Measurements from ENCODE around the gene MTMR11. TPM values are rescaled to one million over a fixed set of nuclear protein-coding genes. Genes with fewer than 3 reads are reported as not detected.
"Not testable (repeated sequence)": the region's sequence is repeated elsewhere in the genome, so short reads cannot be mapped to it uniquely, and the experiment has no call there.

MTMR11 gene
- total RNA-seq, 1 experiment from 2014 or later, result 3.9 TPM

DNA sequence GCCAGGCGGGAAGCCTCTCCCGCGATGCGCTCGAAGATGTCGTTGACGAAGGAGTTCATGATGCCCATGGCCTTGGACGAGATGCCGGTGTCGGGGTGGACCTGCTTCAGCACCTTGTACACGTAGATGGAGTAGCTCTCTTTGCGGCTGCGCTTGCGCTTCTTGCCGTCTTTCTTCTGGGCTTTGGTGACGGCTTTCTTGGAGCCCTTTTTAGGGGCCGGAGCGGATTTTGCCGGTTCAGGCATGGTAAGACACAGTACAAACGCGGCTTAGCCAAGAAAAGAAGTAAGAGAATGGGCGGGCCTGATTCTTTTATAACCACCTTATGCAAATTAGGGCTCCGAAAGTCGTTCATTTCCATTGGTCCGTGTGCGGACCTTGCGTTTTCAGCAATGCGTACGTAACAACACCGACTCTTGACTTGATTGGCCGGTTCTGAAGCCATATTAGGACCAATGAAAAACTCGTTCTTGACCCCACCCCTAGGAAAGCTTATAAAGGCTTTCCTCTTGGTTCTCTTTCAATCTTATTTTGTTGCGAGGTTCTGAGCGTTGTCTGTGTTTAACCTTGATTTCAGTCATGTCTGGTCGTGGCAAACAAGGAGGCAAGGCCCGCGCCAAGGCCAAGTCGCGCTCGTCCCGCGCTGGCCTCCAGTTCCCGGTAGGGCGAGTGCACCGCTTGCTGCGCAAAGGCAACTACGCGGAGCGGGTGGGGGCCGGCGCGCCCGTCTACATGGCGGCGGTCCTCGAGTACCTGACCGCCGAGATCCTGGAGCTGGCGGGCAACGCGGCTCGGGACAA is 50.1 kb downstream of the MTMR11 start:
- Histone ChIP-seq H4K5ac (ENCODE audit: insufficient read length, low read depth, low read length) (no peak overlapping the region), H3K4ac (ENCODE audit: low read depth, low read length) (no peak overlapping the region), H3K4me2 (ENCODE audit: insufficient read depth, insufficient read length, low read length) (peak overlapping the region; percentile 100), H3K9me3 (ENCODE audit: control insufficient read depth, low read depth, low read length) (no peaks in the 10 kb centered on the region), H4K8ac (replicated peaks; ENCODE audit: insufficient read length, low read depth, low read length) (no peak overlapping the region), H3K18ac (ENCODE audit: insufficient read length, low read depth, low read length) (peak overlapping the region; percentile 92), H3T11ph (ENCODE audit: low read length) (no peak overlapping the region), H2BK120ac (ENCODE audit: low read depth, low read length, poor library complexity, severe bottlenecking) (no peak overlapping the region), H3K56ac (ENCODE audit: insufficient read length, low read depth, low read length) (peak overlapping the region; percentile 80), H3K27me3 (ENCODE audit: insufficient read depth, low read length) (no peaks in the 10 kb centered on the region), H2AFZ (ENCODE audit: low read length) (no peak overlapping the region), H2BK12ac (ENCODE audit: insufficient read length, low read depth, low read length) (no peak overlapping the region), H3K14ac (ENCODE audit: insufficient read depth, low read length) (peak overlapping the region; percentile 98; the same call in 1 of the 2 replicates), H2BK15ac (ENCODE audit: low read depth, low read length) (no peak overlapping the region), H4K91ac (ENCODE audit: insufficient read length, low read depth, low read length) (no peak overlapping the region), H4K20me1 (ENCODE audit: control insufficient read depth, insufficient read depth, insufficient read length) (no peaks in the 10 kb centered on the region), H3K23me2 (ENCODE audit: insufficient read length, low read depth, low read length, poor library complexity, severe bottlenecking) (peaks cover 24% of the 10 kb centered on the region), H2BK20ac (ENCODE audit: low read depth, low read length, poor library complexity, severe bottlenecking) (no peak overlapping the region), H3K79me1 (ENCODE audit: insufficient read depth, low read depth, low read length, poor library complexity, severe bottlenecking) (no peaks in the 10 kb centered on the region), H2AK5ac (ENCODE audit: insufficient read length, low read length) (no peak overlapping the region), H3K4me1 (ENCODE audit: insufficient read depth, low read length) (peaks cover 3% of the 10 kb centered on the region; the same call in 1 of the 2 replicates), H3K79me2 (ENCODE audit: insufficient read depth, low read length) (no peaks in the 10 kb centered on the region), H3K9ac (ENCODE audit: extremely low read depth, insufficient read length, low read length) (peak overlapping the region; percentile 99), H3K23ac (ENCODE audit: insufficient read length, low read depth, low read length) (no peak overlapping the region), H3K27ac (ENCODE audit: insufficient read length, low read depth, low read length) (peak overlapping the region; percentile 98), H2BK5ac (ENCODE audit: insufficient read length, low read length) (no peak overlapping the region)
- Mint-ChIP-seq H3K27ac (no peak overlapping the region), H3K36me3 (ENCODE audit: insufficient read depth in 1 of 3, low read depth in 3 of 3) (no peaks in the 10 kb centered on the region), H3K4me3 (no peak overlapping the region), H3K27me3 (ENCODE audit: low read depth) (no peaks in the 10 kb centered on the region), H3K4me1 (peaks cover 4 to 7% of the 10 kb centered on the region in 2 experiments; a peak in 3 of 4 replicates), H3K9me3 (no peaks in the 10 kb centered on the region)
- DNase-seq, result peak; percentile 93
- TF ChIP-seq, protein P1, sequence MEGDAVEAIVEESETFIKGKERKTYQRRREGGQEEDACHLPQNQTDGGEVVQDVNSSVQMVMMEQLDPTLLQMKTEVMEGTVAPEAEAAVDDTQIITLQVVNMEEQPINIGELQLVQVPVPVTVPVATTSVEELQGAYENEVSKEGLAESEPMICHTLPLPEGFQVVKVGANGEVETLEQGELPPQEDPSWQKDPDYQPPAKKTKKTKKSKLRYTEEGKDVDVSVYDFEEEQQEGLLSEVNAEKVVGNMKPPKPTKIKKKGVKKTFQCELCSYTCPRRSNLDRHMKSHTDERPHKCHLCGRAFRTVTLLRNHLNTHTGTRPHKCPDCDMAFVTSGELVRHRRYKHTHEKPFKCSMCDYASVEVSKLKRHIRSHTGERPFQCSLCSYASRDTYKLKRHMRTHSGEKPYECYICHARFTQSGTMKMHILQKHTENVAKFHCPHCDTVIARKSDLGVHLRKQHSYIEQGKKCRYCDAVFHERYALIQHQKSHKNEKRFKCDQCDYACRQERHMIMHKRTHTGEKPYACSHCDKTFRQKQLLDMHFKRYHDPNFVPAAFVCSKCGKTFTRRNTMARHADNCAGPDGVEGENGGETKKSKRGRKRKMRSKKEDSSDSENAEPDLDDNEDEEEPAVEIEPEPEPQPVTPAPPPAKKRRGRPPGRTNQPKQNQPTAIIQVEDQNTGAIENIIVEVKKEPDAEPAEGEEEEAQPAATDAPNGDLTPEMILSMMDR (conservative IDR thresholded peaks at IDR 0.05), result no peak
- no CpG with 5 or more reads among the region's 62 CpGs for WGBS (ENCODE audit: extremely low coverage, insufficient read length, low lambda C conversion rate)

DNA sequence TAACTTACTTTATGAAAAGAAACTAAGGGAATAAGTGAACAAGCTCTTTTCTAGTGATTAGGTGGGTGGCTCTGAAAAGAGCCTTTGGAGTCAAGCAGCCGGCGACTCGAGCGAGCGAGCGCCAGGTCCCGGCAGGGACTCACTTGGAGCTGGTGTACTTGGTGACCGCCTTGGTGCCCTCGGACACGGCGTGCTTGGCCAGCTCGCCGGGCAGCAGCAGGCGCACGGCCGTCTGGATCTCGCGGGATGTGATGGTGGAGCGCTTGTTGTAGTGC is 50.6 kb downstream of the MTMR11 start:
- not testable (repeated sequence) for H3K9me3 Mint-ChIP-seq; H3K4me1 ChIP-seq (ENCODE audit: insufficient read depth, low read length); H4K8ac ChIP-seq (replicated peaks; ENCODE audit: insufficient read length, low read depth, low read length); H2AK5ac ChIP-seq (ENCODE audit: insufficient read length, low read length); H3K9me3 ChIP-seq (ENCODE audit: control insufficient read depth, low read depth, low read length); DNase-seq; H4K5ac ChIP-seq (ENCODE audit: insufficient read length, low read depth, low read length); H2AFZ ChIP-seq (ENCODE audit: low read length); H3K23ac ChIP-seq (ENCODE audit: insufficient read length, low read depth, low read length); H3K56ac ChIP-seq (ENCODE audit: insufficient read length, low read depth, low read length); H3K4ac ChIP-seq (ENCODE audit: low read depth, low read length); H3K79me1 ChIP-seq (ENCODE audit: insufficient read depth, low read depth, low read length, poor library complexity, severe bottlenecking); H2BK12ac ChIP-seq (ENCODE audit: insufficient read length, low read depth, low read length); H2BK20ac ChIP-seq (ENCODE audit: low read depth, low read length, poor library complexity, severe bottlenecking); H3K4me3 Mint-ChIP-seq; H3K27me3 Mint-ChIP-seq (ENCODE audit: low read depth); H2BK15ac ChIP-seq (ENCODE audit: low read depth, low read length); H3K14ac ChIP-seq (ENCODE audit: insufficient read depth, low read length); H3K27me3 ChIP-seq (ENCODE audit: insufficient read depth, low read length); H3K79me2 ChIP-seq (ENCODE audit: insufficient read depth, low read length); H4K91ac ChIP-seq (ENCODE audit: insufficient read length, low read depth, low read length); H3K27ac Mint-ChIP-seq; H3T11ph ChIP-seq (ENCODE audit: low read length); H2BK120ac ChIP-seq (ENCODE audit: low read depth, low read length, poor library complexity, severe bottlenecking); H4K20me1 ChIP-seq (ENCODE audit: control insufficient read depth, insufficient read depth, insufficient read length); H3K36me3 Mint-ChIP-seq (ENCODE audit: insufficient read depth in 1 of 3, low read depth in 3 of 3); H3K4me1 Mint-ChIP-seq
- Histone ChIP-seq H3K27ac (ENCODE audit: insufficient read length, low read depth, low read length) (peak overlapping the region; percentile 87), H3K23me2 (ENCODE audit: insufficient read length, low read depth, low read length, poor library complexity, severe bottlenecking) (peaks cover 24% of the 10 kb centered on the region), H3K4me2 (ENCODE audit: insufficient read depth, insufficient read length, low read length) (peak overlapping the region; percentile 100), H3K18ac (ENCODE audit: insufficient read length, low read depth, low read length) (peak overlapping the region; percentile 85), H2BK5ac (ENCODE audit: insufficient read length, low read length) (peak overlapping the region; percentile 50), H3K9ac (ENCODE audit: extremely low read depth, insufficient read length, low read length) (peak overlapping the region; percentile 95)
- no CpG with 5 or more reads among the region's 19 CpGs for WGBS (ENCODE audit: extremely low coverage, insufficient read length, low lambda C conversion rate)

All from H9 (cell line).